NCI-H2107 treated with DMSO at 0.1 percent for 48 hours (cell line): ENCODE measurements around the gene OPRL1.

Experiments
- DNase-seq: peaks from one replicate; lab custom pipeline; 2025; ENCODE audit not compliant: unreplicated experiment; lab: John Stamatoyannopoulos, UW

The OPRL1 gene

GRCh38 chr20:64055893-64056638 lies 23.8 kb upstream of the OPRL1 start:
- DNase-seq, result no peak

GRCh38 chr20:64056639-64056888 lies 23.3 kb upstream of the OPRL1 start:
- DNase-seq, result no peak

GRCh38 chr20:64056889-64057627 lies 22.8 kb upstream of the OPRL1 start:
- no peak for DNase-seq

GRCh38 chr20:64057628-64058498 lies 22.0 kb upstream of the OPRL1 start:
- peak; percentile 57 for DNase-seq

- DNase-seq, result no peak
These were observed 21.3 kb upstream of the OPRL1 start for GRCh38 chr20:64058536-64058935.

- no peak for DNase-seq
These were observed 17.6 kb upstream of the OPRL1 start for GRCh38 chr20:64062276-64062595.

- DNase-seq, result peak; percentile 83
These were observed 17.1 kb upstream of the OPRL1 start, which contains the start of gene TCEA2 for GRCh38 chr20:64062596-64063388. TSS of gene TCEA2 (plus strand) at chr20:64063198. CDS start at chr20:64063313, 115 bp downstream.

GRCh38 chr20:64063389-64064144 lies 16.3 kb upstream of the OPRL1 start:
- DNase-seq, result no peak

GRCh38 chr20:64064145-64064698 lies 15.7 kb upstream of the OPRL1 start:
- no peak for DNase-seq

GRCh38 chr20:64065062-64065973 lies 14.6 kb upstream of the OPRL1 start:
- peak; percentile 58 for DNase-seq

GRCh38 chr20:64065974-64066343 lies 13.9 kb upstream of the OPRL1 start:
- DNase-seq, result no peak

GRCh38 chr20:64067005-64067632 lies 12.8 kb upstream of the OPRL1 start:
- DNase-seq, result no peak

GRCh38 chr20:64067733-64068307 lies 12.1 kb upstream of the OPRL1 start:
- no peak for DNase-seq

GRCh38 chr20:64068386-64069208 lies 11.3 kb upstream of the OPRL1 start:
- DNase-seq, result no peak

- DNase-seq, result no peak
These were observed 10.7 kb upstream of the OPRL1 start for GRCh38 chr20:64069209-64069613.

GRCh38 chr20:64069614-64070243 lies 10.2 kb upstream of the OPRL1 start:
- DNase-seq, result no peak
